ENCODE results near the gene AOAH. TPM values are rescaled to one million over a fixed set of nuclear protein-coding genes. Genes with fewer than 3 reads are reported as not detected.

Gene AOAH
- total and polyA plus RNA-seq, 9 of the 15 experiments (the other 6 are each of a cell fraction or from before 2014, with no cell fraction given) = not detected

- TF ChIP-seq ZNF408 (CRISPR knock-in tag; IDR thresholded peaks at IDR 0.05; ENCODE audit: low read depth) (no peak), NCOA6 (IDR thresholded peaks at IDR 0.05) (no peak), ZNF449 (CRISPR knock-in tag; IDR thresholded peaks at IDR 0.05) (no peak)
These were observed 155.8 kb downstream of the AOAH start (continued) for GRCh38 chr7:36568452-36568849.

GRCh38 chr7:36567699-36568451 lies 156.4 kb downstream of the AOAH start:
- H3K9me3 ChIP-seq (replicated peaks; ENCODE audit: control insufficient read depth, insufficient read depth, low read depth, low read length) = no peaks in the 10 kb centered on the region
- no peaks in the 10 kb centered on the region for H3K9me1 ChIP-seq (ENCODE audit: control insufficient read depth, insufficient read depth, low read length)
- H3K27ac ChIP-seq (ENCODE audit: extremely low read depth, low read depth, low read length) = no peak overlapping the region
- ChIA-PET CTCF (ENCODE audit: low intra/inter-chr PET ratio) (no interaction called here), POLR2A (interaction anchor here (0.6 kb wide), 1 partner anchor 247 kb away, joined by 3 read pairs; no protein-coding TSS in a partner anchor)
- in situ Hi-C loops (cut with MboI) (no loop called here), intact Hi-C loops (cut with micrococcal nuclease) (no loop called here)
- ATAC-seq = no peak
- TF ChIP-seq AFF1 (IDR thresholded peaks at IDR 0.05; ENCODE audit: low read depth in 1 of 2, partially characterized antibody in 2 of 2) (no peak), BRCA1 (IDR thresholded peaks at IDR 0.05) (no peak), BRCA1 (CRISPR knock-in tag; IDR thresholded peaks at IDR 0.05) (no peak), FOXK1 (CRISPR knock-in tag; IDR thresholded peaks at IDR 0.05; ENCODE audit: borderline replicate concordance) (no peak), DDX20 (tag; IDR thresholded peaks at IDR 0.05; ENCODE audit: low read depth) (no peak), TEAD1 (CRISPR knock-in tag; IDR thresholded peaks at IDR 0.05) (no peak), ZNF695 (CRISPR knock-in tag; IDR thresholded peaks at IDR 0.05) (no peak)
- WGBS (ENCODE audit: insufficient coverage, low coverage, missing lambda C conversion rate) = 0% methylated on average over 7 of the region's 7 CpGs
- H3K27me3 ChIP-seq (ENCODE audit: control insufficient read depth in 2 of 2, insufficient read depth in 2 of 2, low read length in 2 of 2) = peaks cover 6 to 19% of the 10 kb centered on the region in 2 experiments; a peak in 3 of 5 replicates
- no peak for DNase-seq (ENCODE audit: extremely low read depth in 1 of 4, low spot score in 3 of 4)
- H3K9ac ChIP-seq (ENCODE audit: insufficient read depth in 1 of 2, low read depth in 2 of 2, low read length in 2 of 2) = no peak overlapping the region
- no peak overlapping the region for H3K4me3 ChIP-seq
- H3K4me1 ChIP-seq (replicated peaks in 1 of 2; ENCODE audit: control insufficient read depth in 2 of 2, insufficient read depth in 2 of 2, low read length in 2 of 2) = no peaks in the 10 kb centered on the region
- no TSS peak for BruUV-seq (replicated peaks)
- no peaks in the 10 kb centered on the region for H3K36me3 ChIP-seq (ENCODE audit: control insufficient read depth, insufficient read depth, low read length)
- H3K4me2 ChIP-seq (ENCODE audit: insufficient read depth, low read length) = no peak overlapping the region
- H4K20me1 ChIP-seq (replicated peaks; ENCODE audit: control insufficient read depth, insufficient read depth, low read length) = no peaks in the 10 kb centered on the region
- FAIRE-seq = no peak
- no peak overlapping the region for H2AFZ ChIP-seq (ENCODE audit: low read depth, low read length)
- H3K79me2 ChIP-seq (ENCODE audit: control insufficient read depth, insufficient read depth, low read length) = no peaks in the 10 kb centered on the region
